ENCODE results near the gene TSPAN10. TPM values are rescaled to one million over a fixed set of nuclear protein-coding genes. Genes with fewer than 3 reads are reported as not detected.

The TSPAN10 gene
- total and polyA plus RNA-seq, 2 of the 13 experiments (the other 11 are each of a cell fraction or from before 2014, with no cell fraction given): 0.54 to 0.75 TPM

GRCh38 chr17:81662002-81662401 lies 25.0 kb downstream of the TSPAN10 start:
- Histone ChIP-seq H3K4me2 (ENCODE audit: low read depth, low read length) (no peak overlapping the region), H3K36me3 (replicated peaks in 1 of 2; ENCODE audit: control insufficient read depth in 1 of 2, insufficient read depth in 2 of 2, low read length in 2 of 2) (no peaks in the 10 kb centered on the region), H3K27ac (ENCODE audit: extremely low read length, insufficient read depth, low read length) (no peak overlapping the region), H3K9me3 (ENCODE audit: low read length) (no peaks in the 10 kb centered on the region), H3K9ac (ENCODE audit: insufficient read depth, low read depth, low read length) (no peak overlapping the region), H3K27me3 (ENCODE audit: control insufficient read depth in 1 of 2, insufficient read depth in 2 of 2, low read length in 2 of 2) (no peaks in the 10 kb centered on the region; a peak in 1 of 5 replicates), H3K4me1 (ENCODE audit: insufficient read depth, low read length) (peaks cover 43% of the 10 kb centered on the region), H3K79me2 (ENCODE audit: insufficient read depth, low read length) (peaks cover 13% of the 10 kb centered on the region), H2AFZ (ENCODE audit: low read length) (no peak overlapping the region), H3K4me3 (replicated peaks in 1 of 3; ENCODE audit: insufficient read depth in 1 of 3, low read depth in 2 of 3, low read length in 3 of 3) (no peak overlapping the region), H4K20me1 (ENCODE audit: insufficient read depth, low read length) (no peaks in the 10 kb centered on the region)
- POLR2A ChIA-PET: interaction anchor here (6.3 kb wide), 1 partner anchor 41 kb away, joined by 54 read pairs; the partner anchor contains the start of gene MRPL12
- WGBS (ENCODE audit: low lambda C conversion rate): 92% methylated on average over 4 of the region's 4 CpGs
- intact Hi-C loops (cut with micrococcal nuclease; ENCODE audit: unreplicated experiment): no loop called here
- TF ChIP-seq ZNF10 (CRISPR knock-in tag; IDR thresholded peaks at IDR 0.05; ENCODE audit: borderline replicate concordance, low read depth) (no peak), ZNF20 (CRISPR knock-in tag; IDR thresholded peaks at IDR 0.05) (no peak), CENPT (CRISPR knock-in tag; IDR thresholded peaks at IDR 0.05; ENCODE audit: low read depth) (no peak), MAZ (IDR thresholded peaks at IDR 0.05; ENCODE audit: borderline replicate concordance, low read depth, low read length) (no peak), MAZ (CRISPR knock-in tag; IDR thresholded peaks at IDR 0.05; ENCODE audit: low read depth) (no peak), ZNF296 (CRISPR knock-in tag; conservative IDR thresholded peaks at IDR 0.05) (no peak), NCOA2 (CRISPR knock-in tag; IDR thresholded peaks at IDR 0.05) (no peak), MLLT10 (CRISPR knock-in tag; IDR thresholded peaks at IDR 0.05) (no peak), KAT8 (CRISPR knock-in tag; IDR thresholded peaks at IDR 0.05) (no peak), ZMYM2 (CRISPR knock-in tag; IDR thresholded peaks at IDR 0.05) (no peak), ZNF460 (CRISPR knock-in tag; IDR thresholded peaks at IDR 0.05; ENCODE audit: borderline replicate concordance) (no peak), E2F1 (CRISPR knock-in tag; IDR thresholded peaks at IDR 0.05) (no peak), EHMT2 (IDR thresholded peaks at IDR 0.05; ENCODE audit: borderline replicate concordance, low read depth, low read length) (no peak), ZFP36L1 (CRISPR knock-in tag; IDR thresholded peaks at IDR 0.05) (no peak), ZSCAN20 (CRISPR knock-in tag; IDR thresholded peaks at IDR 0.05; ENCODE audit: borderline replicate concordance) (no peak), ZBTB21 (CRISPR knock-in tag; IDR thresholded peaks at IDR 0.05) (no peak), KDM5A (IDR thresholded peaks at IDR 0.05; ENCODE audit: borderline replicate concordance, low read length) (no peak)
- TF ChIP-seq, protein P1, sequence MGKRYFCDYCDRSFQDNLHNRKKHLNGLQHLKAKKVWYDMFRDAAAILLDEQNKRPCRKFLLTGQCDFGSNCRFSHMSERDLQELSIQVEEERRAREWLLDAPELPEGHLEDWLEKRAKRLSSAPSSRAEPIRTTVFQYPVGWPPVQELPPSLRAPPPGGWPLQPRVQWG (CRISPR knock-in tag; IDR thresholded peaks at IDR 0.05; ENCODE audit: borderline replicate concordance, low read depth): no peak
- CTCF ChIA-PET (ENCODE audit: low intra/inter-chr PET ratio, low total read pairs): no interaction called here
- no TSS peak for BruUV-seq (replicated peaks)
- ATAC-seq (no peak), DNase-seq (ENCODE audit: low spot score) (no peak), FAIRE-seq (no peak)
- in situ Hi-C loops (cut with HindIII; ENCODE audit: extremely low pct_ligation_motif_present, low pct_unique_long_range_greater_than_20kb): no loop called here

Data from HepG2 (cell line).